Measurements from ENCODE around the gene LILRA2.

DNA sequence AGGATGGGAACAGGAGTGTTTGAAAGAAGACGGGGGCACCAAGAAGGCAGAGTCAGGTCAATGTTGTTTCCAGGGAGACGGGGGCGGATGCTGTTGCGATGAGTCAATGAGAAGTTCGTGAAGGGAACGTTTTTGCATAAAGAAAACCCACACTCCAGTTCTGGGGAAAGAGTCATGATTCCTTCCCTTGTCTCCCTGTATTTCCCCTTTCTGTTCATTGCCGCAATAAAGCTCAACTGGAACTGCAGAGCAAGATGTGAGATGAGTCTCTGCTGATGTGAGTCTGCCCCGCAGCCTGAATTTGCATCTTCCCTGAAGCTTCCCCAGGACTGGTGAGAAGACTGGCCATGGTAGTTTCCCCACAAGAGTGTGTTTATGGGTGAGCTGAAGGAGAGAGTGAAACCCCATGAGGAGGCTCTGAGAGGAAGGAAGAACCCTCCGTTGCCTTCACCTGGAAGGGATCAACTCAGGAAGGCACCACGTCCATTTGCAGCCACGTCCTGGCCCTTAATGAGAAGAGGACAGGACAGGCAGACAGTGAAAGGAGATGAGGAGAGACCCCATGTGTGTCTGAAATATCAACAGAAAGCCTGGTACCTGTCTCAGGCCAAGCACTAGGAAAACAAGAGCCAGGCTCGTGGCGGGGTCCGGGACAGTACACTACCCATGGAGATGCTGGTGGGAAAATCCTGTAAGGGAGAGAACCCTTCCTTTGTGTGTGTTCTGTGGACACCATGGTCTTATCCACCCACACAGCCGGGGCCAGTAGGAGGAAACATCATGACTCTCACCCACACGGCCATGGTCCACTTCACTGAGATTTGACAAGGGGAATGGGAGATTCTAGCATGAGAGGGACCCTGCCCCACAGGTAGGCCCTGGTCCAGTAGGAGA, 33.5 kb downstream of the LILRA2 start:
- no peak for TF ChIP-seq CTCF (conservative IDR thresholded peaks at IDR 0.05)
- no peak for TF ChIP-seq ZFX (IDR thresholded peaks at IDR 0.05)

Measured in C4-2B (cell line).